KG1 (cell line): ENCODE data around the gene HSPA12B.

Experiments used
- DNase-seq: peaks from one replicate; lab custom pipeline; 2025; lab: John Stamatoyannopoulos, UW

HSPA12B gene

DNA sequence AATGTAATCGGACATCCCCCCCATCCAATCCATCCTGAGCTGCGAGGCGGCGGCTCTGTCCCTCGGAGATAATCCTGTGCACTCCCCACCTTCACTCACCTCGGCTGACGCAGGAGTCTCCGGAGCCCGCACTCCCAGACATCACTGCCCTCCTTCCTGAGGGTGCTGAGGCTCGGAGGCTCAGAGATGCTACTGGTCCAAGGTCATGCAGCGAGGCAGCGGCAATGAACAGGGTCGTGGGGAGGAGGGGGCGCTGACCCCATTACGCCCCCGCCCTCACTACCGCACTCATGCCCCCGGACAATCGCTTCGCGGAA, 34.6 kb downstream of the HSPA12B start:
- no peak for DNase-seq

DNA sequence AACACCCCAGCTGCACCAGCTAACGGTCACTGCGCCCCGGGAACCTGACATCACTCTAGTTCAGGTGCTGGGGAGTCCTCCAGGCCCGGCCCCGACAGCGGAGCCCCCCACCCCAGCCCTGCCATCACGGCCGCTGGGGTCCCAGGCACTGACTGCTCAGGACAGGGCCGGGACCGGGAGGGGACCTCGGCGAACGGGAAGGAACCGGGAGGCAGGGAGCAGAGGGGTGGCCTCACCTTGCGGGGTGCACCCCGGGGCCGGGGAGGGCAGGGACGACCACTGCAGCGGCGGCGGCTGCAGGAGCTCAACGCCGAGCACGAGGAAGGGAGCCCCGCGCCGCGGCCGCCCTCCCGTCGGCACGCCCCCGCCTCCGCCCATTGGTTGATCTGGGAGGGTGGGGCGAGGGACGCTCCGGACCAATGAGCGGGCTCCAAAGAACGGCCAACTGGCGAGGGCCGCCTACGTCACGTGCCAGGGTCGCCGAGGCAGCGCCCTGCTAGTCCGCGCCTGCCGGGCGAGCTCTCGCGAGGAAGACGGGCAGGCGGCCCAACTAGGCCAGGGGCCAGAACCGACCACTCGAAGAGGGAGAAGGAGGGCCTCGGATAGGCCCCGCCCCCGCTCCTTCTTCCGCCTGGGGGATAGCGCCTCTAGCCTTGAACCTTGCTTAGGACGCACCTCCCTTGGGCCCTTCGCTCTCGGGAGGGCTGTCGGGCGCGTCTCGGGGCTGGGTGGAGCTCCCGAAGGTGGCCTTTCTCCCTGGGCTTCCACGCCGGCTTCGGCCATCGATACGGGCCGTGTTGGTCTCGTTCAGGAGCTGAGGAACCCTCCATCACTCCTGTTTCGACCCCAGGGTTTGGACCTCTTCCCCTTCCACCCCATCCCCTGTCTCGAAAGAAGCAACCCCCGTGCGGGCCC, 35.2 kb downstream of the HSPA12B start, which contains the start of gene ADISSP:
Gene ADISSP, minus strand, starts transcription at position 327 of the 915 bp plus-strand sequence. CDS start 7,653 bp downstream, outside the sequence.
- peak; percentile 93 for DNase-seq

DNA sequence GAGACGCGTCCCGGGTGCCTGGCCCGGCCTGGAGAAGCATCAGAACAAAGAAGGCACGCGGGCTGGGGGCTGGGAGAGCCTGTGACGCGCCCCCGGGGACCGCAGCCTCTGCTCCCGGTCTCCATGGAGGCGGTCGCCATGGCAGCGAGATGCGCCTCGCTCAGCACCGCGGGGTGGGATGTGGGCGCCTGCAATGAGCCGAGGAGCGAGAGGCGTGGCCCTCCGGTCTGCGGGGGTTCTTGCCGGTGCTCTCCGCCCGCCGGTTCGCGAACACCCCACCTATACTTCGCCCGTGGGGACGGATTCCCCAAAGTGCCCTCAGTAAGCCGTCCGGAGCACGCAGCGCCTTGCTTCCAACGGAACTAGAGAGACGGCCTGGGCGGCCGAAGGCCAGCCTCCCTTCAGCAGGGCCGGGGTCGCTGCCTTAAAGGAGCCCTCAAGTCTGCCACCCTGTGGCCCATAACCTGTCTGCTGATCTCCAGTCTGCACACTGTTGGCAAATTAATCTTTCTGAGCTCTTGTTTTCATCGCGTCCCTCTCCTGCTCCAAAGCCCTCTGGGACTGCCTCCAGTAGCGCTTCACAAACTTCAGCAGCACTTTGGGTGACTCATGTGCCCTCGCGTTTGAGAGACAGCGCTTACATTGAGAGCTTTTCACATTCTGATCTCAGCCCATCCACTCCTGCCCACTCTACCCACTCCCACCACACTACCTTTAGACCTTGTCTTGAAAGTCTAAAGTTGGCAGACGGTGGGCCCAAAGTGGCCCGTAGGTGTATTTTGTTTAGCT, 36.1 kb downstream of the HSPA12B start:
- peak; percentile 52 for DNase-seq

DNA sequence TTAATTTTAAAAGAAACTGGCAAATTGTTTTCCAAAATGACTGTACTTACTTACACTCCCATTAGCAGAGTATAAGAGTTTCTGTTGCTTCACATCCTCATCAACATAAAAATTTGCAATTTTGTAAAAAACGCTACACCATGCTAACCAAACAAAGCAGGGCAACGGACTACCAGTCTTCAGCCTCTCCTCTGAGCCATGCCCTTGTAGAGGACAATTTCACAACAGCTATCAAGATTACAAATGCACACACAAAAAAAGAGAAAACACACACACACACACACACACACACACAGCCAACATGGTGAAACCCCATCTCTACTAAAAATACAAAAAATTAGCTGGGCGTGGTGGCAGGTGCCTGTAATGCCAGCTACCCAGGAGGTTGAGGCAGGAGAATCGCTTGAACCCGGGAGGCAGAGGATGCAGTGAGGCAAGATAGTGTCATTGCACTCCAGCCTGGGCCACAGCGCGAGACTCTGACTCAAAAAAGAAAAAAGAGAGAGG, 39.1 kb downstream of the HSPA12B start:
- DNase-seq = no peak

DNA sequence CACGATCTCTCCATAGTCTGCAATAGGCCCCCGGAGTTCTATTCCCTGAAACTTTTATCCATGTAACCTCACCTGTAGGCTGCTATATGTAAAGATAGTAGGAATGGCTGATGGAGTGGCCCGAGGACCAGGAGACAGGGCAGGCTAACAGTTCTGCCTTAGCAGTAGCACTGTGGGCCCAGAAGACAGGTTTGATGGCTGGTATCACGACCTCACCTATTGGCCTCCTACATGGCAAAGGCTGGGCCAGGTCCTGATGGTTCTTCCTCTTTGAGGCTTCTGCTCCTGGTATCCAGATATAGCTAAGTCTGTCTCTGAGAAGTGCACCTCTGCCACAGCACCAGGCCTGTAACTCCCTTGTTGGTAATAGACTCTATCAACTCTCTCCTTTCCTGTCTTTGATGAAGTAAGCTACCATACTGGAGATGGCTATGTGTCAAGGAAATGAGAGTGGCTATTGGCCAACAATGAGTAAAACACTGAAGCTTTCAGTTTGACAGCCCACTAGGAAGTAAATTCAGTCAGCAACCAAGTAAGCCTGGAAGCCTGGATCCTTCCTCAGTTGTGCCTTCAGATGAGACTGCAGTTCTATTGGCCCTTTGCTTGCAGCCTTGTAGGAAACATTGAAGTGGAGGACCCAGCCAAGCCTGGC, 43.1 kb downstream of the HSPA12B start:
- DNase-seq = no peak

DNA sequence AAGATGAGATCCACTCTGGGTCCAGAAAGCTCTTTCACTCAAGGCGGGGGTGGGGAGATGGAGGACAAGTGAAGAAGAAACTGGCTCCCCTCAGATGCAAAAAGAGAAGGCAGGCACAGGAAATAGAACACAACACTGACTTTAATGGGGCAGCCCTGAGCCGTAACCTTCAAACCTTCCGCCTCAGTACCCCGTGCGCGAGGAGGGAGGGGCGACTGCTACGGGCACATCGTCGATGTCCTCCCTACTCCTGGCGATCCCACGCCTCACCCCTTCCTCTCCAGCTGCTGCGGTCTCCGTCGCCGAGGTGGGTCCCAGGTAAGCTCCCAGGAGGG, 44.9 kb downstream of the HSPA12B start:
- DNase-seq = no peak

DNA sequence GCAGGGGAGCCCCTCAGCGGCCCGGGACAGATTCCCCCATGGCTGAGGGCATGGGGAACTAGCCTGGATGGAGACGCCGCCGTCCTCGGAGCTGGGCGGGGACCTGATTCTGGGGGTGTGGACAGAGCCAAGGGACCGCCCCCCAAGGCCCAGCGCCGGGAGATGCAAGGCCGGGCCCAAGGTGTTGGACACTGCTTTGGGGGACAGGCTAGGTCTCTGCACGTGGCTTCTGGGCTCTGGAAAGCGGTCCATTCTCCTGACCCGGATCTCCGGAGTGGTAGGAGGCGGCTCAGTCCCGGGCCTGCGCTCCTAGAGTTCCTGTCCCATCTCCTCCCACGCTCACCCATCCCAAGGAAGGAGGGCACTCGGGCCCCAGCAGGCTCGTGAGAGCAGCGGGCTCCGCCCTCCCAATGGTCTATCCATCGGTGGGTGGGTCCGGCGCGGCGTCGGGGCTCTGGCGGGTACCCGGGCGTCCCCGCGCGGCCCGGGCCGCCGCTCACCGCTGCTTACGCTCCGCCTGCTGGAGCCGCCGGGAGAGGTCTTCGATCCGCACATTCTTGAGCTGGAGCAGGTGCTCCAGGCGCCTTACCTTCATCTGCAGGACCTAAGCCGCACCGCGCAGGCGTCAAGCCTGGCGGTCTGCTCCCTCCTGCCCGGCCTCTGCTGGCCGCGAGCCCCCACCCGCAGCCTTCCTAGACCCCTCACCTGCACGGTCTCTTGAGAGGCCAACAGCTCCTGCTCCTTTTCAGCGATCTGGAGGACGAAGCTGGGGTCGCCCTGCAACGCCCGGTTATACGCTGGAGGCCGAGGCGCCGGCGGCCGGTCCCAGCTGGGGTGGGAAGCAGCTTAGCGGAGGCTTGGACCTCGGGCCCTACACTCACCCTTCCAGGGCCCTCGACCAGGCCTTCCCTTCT, 45.5 kb downstream of the HSPA12B start:
- no peak for DNase-seq

DNA sequence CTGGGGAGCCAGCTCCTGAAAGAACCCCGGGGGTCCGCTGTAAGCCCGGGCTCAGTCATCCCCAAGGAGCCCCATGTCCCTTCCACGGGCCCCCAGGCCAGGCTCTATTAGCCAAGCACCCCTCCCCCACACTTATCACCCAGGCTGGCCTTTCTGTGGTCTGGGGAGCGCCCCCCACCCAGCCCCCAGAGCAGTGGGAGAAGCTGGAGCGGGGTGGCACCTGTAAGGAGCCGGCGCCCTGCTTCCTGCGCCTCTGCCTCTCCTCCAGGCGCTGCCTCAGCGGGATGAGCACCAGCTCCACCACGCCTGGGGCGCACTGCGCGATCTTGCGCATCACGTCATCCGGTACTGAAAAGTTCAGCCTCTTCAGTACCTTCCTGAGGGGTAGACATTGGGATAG, 46.5 kb downstream of the HSPA12B start:
- DNase-seq = no peak

DNA sequence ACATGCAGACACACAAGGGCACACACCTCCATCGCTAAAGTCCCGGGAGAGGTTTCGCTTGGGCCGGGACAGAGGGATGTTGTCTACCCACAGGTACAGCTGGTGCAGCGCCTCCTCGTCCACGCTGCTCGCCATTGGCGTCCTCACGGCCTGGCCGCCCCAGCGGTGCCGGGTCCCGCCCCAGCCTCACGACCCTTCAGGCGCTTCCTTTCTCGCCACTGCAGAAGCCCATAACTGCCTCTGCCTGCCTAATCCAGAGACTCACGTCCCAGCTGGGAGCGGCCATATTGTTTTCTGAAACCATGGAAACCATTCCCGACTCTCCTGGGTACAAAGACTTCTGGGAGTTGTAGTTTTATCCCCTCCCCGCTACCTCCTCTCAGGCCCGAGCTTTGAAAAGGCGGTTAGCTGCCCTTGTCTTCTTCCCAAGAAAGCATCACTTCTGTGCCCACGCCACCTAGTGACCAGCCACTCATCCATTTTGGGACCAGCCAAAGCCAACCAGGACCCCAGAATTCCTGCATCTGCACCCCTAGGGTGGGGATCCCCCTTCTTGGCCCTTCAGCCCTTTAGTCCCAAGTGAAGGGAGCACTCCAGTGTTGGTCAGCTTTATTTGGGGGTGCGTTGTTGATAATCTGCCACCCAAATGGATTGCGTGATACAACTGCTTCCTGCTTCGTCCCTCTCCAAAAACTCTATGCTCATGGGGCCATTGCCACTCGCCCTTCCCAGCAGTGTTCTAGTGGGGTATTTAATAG, 48.8 kb downstream of the HSPA12B start, which contains the start of gene SPEF1:
Gene SPEF1, minus strand, starts transcription at position 296 of the 758 bp plus-strand sequence. Its CDS starts 161 bp downstream, at position 135.
- peak; percentile 24 for DNase-seq

DNA sequence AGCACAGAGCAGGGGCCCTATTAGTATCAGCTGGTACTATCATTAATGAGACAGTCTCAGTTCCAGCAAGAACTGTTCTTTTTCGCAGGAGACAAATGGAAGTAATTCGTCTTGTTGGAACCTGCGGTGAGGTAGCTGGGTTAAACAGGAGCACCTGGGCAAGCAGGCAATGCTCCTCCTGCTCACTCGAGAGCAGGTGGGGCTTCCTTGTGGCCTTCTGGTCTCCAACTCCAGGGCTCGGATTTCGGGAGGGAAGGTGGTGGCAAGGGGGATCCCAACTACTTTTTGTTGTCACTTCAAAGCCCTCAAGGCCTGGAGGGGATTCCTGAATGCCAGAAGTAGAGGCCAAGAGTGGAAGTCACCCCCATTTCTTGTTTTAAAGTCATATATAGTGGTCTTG, 50.1 kb downstream of the HSPA12B start:
- no peak for DNase-seq

DNA sequence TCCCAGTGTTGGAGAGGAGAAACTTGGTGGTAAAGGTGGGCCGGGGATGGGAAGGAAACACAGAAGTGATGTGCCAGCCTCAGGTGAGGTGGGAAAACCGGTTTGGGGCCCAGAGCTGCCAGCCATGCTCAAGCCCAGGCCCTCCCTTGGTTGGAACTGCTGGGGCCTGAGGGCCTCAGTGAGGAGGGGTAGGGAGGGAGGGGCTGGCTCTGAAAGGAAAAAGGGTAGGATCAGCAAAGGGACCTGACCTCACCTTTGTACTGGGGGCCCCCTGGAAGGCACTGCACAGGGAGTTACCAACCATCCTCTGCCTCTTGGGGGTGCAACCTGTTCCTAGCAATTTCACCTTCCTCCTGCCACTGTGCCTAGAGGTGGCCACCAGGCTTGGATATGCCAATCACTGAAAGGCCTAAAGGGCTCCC, 50.6 kb downstream of the HSPA12B start:
- DNase-seq = no peak

DNA sequence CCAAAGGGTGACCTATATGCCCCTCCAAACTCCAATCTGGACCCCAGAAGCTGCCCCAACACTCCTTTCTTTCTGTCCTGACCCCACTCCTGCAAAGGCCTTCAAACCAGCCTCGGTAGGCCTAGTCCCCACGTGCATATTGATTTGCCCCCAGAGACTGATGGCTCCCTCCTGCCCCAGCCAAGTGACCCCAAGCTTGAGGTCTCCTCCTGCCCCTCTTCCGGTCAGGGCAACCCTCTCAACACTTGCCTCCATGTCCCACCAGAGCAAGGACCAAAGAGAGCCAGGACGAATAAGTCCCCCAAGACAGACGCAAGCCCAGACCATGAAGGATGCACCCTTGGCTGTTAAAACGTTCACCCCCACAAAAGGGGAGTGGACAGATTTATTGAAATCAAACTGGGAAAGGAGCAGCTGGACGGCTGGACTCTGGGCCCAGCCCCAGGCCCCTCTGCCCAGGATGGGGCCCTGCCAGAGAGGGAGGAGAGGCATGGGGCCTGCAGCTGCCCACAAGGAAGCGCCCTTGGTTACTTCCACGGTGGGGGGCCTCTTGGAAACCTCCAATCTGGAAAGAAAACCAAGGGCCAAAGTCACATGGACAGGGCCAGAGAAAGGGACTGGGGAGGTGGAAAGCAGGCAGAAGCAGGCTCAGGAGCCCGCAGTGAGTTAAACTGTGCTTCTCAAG, 51.2 kb downstream of the HSPA12B start:
- DNase-seq = no peak

DNA sequence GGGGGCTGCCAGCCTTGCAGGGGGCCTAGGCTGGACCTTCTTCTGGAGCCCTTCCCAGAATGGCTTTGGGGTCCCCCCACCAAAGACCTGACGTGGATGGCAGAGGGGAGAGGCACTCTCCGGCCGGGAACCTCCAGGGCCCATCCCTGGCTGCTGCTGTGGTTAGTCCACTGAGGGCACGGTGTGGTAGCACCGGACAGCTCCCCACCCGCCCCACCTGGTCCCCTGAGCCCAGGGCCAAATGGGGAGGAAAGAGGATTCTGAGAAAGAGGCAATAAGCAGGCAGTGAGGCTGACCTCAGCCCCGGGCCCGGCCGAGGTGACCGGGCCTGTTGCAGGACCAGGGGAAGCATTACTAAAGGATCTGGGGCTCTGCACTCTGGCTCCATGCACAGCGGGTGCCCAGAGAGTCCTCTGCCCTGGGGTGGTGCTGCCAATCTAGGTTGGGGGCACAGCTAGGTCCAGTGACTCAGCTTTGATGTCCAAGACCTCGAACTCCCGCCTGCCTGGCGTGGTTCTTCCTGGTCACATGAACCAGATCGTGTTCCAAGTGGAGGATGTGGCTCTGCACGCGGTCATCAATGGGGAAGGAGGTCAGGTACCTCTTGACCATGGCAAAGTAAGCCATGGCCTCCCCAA, 51.9 kb downstream of the HSPA12B start:
- DNase-seq = no peak

DNA sequence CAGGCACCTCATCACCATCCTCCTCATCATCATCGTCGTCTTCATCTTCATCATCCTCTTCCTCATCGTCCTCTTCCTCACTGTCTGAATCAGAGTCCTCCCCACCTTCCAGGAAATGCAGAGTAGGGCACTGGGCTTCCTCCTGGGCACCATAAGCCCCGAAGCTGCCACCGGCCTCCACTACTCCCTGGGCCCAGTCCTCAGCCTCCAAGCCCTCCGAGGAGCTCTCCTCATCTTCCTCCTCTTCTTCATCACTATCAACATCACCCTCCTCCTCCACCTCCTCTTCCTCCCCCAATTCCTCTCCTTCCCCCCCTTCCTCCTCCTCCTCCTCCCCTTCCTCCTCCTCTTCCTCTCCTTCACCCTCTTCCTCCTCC, 52.4 kb downstream of the HSPA12B start:
- no peak for DNase-seq

DNA sequence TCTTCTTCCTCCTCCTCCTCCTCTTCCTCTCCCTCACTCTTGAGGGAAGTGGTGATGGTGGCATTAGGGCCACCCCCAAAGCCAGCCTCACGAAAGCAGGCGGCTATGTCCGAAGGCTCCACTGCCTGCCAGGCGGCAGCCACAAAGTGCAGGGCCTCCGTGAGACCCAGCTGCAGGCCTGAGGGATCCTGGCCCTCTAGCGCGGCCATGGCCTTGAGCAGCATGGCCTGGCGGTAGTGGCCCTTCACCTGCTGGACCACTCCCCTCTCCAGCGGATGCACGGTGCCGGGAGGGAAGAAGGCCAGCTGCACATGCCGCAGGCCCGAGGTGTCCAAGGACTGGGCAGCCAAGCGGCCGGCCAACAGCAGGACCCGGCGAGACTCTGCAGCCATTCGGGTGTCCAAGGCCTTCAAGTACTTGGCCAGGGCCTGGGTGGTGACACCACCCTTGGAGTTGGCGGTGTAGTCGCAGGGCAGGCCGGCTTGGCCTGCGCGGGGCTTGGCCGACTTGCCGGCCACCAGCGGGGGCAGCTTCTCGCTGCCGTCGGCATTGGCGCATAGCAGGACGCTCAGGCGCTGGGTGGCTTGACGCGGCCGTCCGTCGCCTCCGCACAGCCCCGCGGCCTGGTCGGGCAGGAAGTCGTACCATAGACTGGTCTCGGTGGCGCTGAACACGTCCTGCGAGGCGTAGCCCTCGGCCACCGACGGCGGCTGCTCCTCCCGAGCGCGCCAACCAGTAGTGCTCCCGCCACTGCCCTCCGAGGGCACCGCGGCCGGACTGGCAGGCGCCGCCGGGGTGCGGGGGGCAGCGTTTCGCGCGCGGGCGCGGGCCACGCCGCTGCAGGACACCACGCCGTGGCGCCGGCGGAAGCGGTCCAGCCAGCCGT, 53.0 kb downstream of the HSPA12B start:
- DNase-seq = no peak

DNA sequence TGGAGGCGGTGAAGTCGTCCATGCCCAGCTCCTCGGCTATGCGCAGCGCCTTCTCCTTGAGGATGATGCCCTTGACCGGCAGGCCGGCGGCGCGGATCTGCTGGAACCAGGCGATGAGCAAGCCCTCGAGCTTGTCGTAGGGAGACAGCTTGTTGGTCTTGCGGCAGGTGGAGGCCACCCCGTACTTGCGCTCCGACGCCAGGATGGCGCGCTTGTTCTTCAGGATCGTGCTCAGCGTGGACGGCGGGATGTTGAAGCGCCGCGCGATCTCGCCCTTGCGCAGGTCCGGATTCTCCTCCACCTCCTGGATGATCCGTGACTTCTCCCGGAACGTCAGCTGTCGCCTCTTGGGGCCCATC, 53.6 kb downstream of the HSPA12B start:
- DNase-seq = no peak

DNA sequence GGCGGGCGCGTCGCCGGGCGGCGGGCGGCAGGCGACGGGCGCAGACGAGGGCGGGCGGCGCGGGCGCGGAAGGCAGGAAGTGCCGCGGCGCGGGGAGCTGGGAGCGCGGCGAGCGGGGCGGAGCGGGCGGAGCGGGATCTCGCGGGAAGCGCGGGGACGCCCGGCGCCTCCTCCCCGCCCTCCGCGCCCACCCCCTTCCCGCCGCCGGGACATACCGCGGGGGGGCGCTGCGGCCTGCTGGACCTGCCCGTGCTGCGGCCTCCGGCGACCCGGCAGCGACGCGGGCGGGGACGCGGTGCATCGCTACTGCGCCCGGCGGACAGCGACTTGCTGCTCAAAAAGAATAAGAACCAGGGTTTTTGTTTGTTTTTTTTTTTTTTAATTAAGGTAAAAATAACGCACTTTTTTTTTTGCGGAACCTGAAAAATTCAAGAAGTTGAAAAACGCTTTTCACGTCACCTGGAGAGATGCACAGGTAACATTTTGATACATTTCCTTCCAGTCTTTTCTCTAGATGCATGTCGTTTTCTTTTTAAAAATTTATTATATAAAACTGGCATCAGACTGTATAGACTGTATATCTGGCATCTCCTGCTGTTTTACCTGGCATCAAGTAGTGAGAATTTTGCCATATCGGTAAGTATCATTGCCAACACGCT, 54.3 kb downstream of the HSPA12B start, which contains the start of gene CENPB:
Gene CENPB, minus strand, starts transcription at position 76 of the 659 bp plus-strand sequence. CDS start 257 bp downstream, outside the sequence.
- peak; percentile 34 for DNase-seq
